Right lobe of liver (tissue), 6 donors: Measurements from ENCODE around the gene SYNE4. TPM values are rescaled to one million over a fixed set of nuclear protein-coding genes. Genes with fewer than 3 reads are reported as not detected.

Source experiments
- ATAC-seq, 4 donors: fragments of 200-7000 bp; cut with Tn5 transposase; one replicate each; pipeline ENCODE4 v1.9.1; 2020; ENCODE audit warnings: mild to moderate bottlenecking in 4 of 4, moderate library complexity in 4 of 4
- DNase-seq, 3 donors: peaks; one replicate each; pipeline ENCODE4 v3.0.0-alpha.2; 2020
- H3K27ac ChIP-seq, 3 donors: fragments of 200-600 bp; one replicate each; pipeline ENCODE4 v1.8.0; 2022
- H3K27me3 ChIP-seq, 2 donors: fragments of 200-600 bp; one replicate each; pipeline ENCODE4 v1.8.0; 2022
- H3K36me3 ChIP-seq, 4 donors: fragments of 200-600 bp; sonication (generic) in 1 of 4; one replicate each; pipeline versions ENCODE4 v1.5.1 to v1.8.0; 2017 to 2022; ENCODE audit warnings: control low read depth in 1 of 4
- H3K4me1 ChIP-seq, 4 donors: fragments of 200-600 bp; sonication (generic) in 1 of 4; one replicate each; pipeline versions ENCODE4 v1.5.1 to v1.8.0; 2017 to 2022; ENCODE audit warnings: control low read depth in 1 of 4
- H3K4me3 ChIP-seq, 3 donors: fragments of 200-600 bp; one replicate each; pipeline ENCODE4 v1.8.0; 2022
- H3K9me3 ChIP-seq, 4 donors: fragments of 200-600 bp; sonication (generic) in 1 of 4; one replicate each; pipeline versions ENCODE4 v1.5.1 to v1.8.0; 2017 to 2022; ENCODE audit warnings: control low read depth in 1 of 4
- POLR2A ChIP-seq: fragments of 450-650 bp; IDR thresholded peaks from one replicate; pipeline ENCODE4 v1.6.1; 2017; ENCODE audit warnings: antibody characterized with exemption, mild to moderate bottlenecking
- WGBS: methylation state at CpG from one replicate; pipeline ENCODE4 v1.1.6; 2018; ENCODE audit warnings: low coverage, low lambda C conversion rate; ENCODE audit not compliant: insufficient coverage; ENCODE audit errors: missing lambda C conversion rate; 5-methylcytosine and 5-hydroxymethylcytosine counted together
- intact Hi-C, 2 donors: fragments of 100-400 bp; cut with DNase I; formaldehyde crosslinking; loops; one replicate each; pipeline versions ENCODE4 v1.11.2 to v1.14.1; 2022
- small RNA-seq, 2 experiments: library from RNA; depleted of rRNA; stranded (forward); fragments of <200 nt; gene quantifications; one replicate each; pipeline ENCODE3, GENCODE V24; 2016
- total RNA-seq, 6 experiments: library from RNA; depleted of rRNA in 2 of 6; stranded (reverse); fragments of >200 nt in 2 of 6; fragmentation: NEBNext Ultra II Directional in 3 of 6; extraction: Animal tissue kit (Norgen Biotek cat#: 25700) in 3 of 6; gene quantifications; one replicate each; pipeline versions ENCODE4 v1.1.0 to v1.2.4, GENCODE V29; 2016 to 2023
- TF ChIP-seq, protein P1 (sequence below), 4 donors: fragments of 200-600 bp in 3 of 4; fragments of 450-650 bp in 1 of 4; IDR thresholded peaks; one replicate each; pipeline versions ENCODE4 v1.5.1 to v1.8.0; 2016 to 2022; ENCODE audit warnings: antibody characterized with exemption in 4 of 4, mild to moderate bottlenecking in 2 of 4
- donor health status: DM: no; HTN: yes; CAD: no.
- donor health status: DM: no; HTN: no; CAD: no.
- donor health status: DM: no; HTN: no; CAD: no.
- donor health status: DM: no; HTN: yes; CAD: no.
- donor health status: DM: no; HTN: yes; CAD: no.

Gene SYNE4
- total RNA-seq, 6 experiments from 2014 or later: 3.9 to 7.5 (median 7.0) TPM

DNA sequence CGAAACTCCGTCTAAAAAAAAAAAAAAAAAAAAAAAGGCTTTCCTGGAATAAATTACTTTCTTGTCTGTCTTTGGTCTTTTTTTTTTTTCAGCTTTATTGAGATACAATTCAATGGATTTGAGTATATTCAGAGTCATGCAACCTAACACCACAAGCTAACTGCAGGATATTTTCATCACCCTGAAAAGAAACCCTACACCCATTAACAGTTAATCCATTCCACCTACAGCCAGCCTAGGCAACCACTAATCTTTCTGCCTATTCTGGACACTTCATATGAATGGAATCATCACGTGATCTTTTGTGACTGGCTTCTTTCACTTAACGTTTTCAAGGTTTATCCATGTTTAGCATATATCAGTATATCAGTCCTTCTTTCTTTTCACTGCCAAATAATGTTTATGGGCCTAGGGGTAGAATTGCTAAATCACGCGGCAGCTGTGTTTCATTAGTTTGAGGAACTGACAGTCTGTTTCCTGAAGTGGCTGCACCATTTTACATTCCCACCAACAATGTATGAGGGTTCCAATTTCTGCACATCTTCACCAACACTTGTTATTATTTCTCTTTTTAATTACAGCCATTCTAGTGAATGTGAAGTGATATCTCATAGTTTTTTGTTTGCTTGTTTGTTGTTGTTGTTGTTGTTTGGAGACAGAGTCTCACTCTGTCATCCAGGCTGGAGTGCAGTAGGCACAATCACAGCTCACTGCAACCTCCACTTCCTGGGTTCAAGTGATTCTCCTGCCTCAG, 52.6 kb downstream of the SYNE4 start:
- Histone ChIP-seq H3K4me3 (no peak overlapping the region), H3K9me3 (no peaks in the 10 kb centered on the region), H3K4me1 (no peaks in the 10 kb centered on the region), H3K27ac (no peak overlapping the region), H3K27me3 (peaks cover 0 to 4% of the 10 kb centered on the region in 2 donors), H3K36me3 (no peaks in the 10 kb centered on the region)
- intact Hi-C loops: no loop called here
- DNase-seq (no peak), ATAC-seq (no peak)
- TF ChIP-seq POLR2A: no peak
- TF ChIP-seq, protein P1, sequence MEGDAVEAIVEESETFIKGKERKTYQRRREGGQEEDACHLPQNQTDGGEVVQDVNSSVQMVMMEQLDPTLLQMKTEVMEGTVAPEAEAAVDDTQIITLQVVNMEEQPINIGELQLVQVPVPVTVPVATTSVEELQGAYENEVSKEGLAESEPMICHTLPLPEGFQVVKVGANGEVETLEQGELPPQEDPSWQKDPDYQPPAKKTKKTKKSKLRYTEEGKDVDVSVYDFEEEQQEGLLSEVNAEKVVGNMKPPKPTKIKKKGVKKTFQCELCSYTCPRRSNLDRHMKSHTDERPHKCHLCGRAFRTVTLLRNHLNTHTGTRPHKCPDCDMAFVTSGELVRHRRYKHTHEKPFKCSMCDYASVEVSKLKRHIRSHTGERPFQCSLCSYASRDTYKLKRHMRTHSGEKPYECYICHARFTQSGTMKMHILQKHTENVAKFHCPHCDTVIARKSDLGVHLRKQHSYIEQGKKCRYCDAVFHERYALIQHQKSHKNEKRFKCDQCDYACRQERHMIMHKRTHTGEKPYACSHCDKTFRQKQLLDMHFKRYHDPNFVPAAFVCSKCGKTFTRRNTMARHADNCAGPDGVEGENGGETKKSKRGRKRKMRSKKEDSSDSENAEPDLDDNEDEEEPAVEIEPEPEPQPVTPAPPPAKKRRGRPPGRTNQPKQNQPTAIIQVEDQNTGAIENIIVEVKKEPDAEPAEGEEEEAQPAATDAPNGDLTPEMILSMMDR (IDR thresholded peaks at IDR 0.05): no peak
- WGBS: 55% methylated on average over 6 of the region's 6 CpGs

Small RNA genes lying within 50 kb of the gene (small RNA-seq; reads per million reads assigned to genes)
- gene AF038458.1: 0 reads per million in 2 experiments

Other genes with a start within 250 kb of the SYNE4 start
- gene ARHGAP33, start 233.2 kb downstream of the SYNE4 start, total RNA-seq: 1 to 10 TPM in 5 of 6 experiments, under 1 TPM in 1; 0.37 to 5.2 (median 3.1) TPM
- gene PRODH2, start 196.0 kb downstream of the SYNE4 start, total RNA-seq: 100 to 1,000 TPM in 4 of 6 experiments, 10 to 100 TPM in 2; 60.3 to 281 (median 134) TPM
- not detected for gene NPHS1, start 156.3 kb downstream of the SYNE4 start, total RNA-seq
- gene KIRREL2, start 151.9 kb downstream of the SYNE4 start, total RNA-seq: not detected
- 1 to 10 TPM in 1 of 6 experiments, under 1 TPM in 2, not detected in 3; 0.27 to 1.5 (median 0.37) TPM for gene APLP1, start 140.2 kb downstream of the SYNE4 start, total RNA-seq
- gene NFKBID, start 108.3 kb downstream of the SYNE4 start, total RNA-seq: 1 to 10 TPM; 1.0 to 2.6 (median 1.7) TPM
- 1 to 10 TPM in 5 of 6 experiments, not detected in 1; 1.7 to 4.2 (median 2.4) TPM for gene HCST, start 106.3 kb downstream of the SYNE4 start, total RNA-seq
- 10 to 100 TPM; 15.6 to 77.8 (median 29.7) TPM for gene TYROBP, start 100.5 kb downstream of the SYNE4 start, total RNA-seq
- gene LRFN3, start 72.4 kb downstream of the SYNE4 start, total RNA-seq: 1 to 10 TPM; 5.6 to 8.6 (median 7.0) TPM
- gene SDHAF1, start 13.6 kb downstream of the SYNE4 start, total RNA-seq: 10 to 100 TPM in 4 of 6 experiments, 1 to 10 TPM in 2; 8.4 to 41.9 (median 12.0) TPM
- gene ALKBH6, start 5.4 kb upstream of the SYNE4 start, total RNA-seq: 10 to 100 TPM in 5 of 6 experiments, 1 to 10 TPM in 1; 9.7 to 31.2 (median 11.5) TPM
- gene CLIP3, start 24.1 kb upstream of the SYNE4 start, total RNA-seq: 1 to 10 TPM in 2 of 6 experiments, under 1 TPM in 4; 0.55 to 1.6 (median 0.94) TPM
- gene THAP8, start 45.5 kb upstream of the SYNE4 start, total RNA-seq: 1 to 10 TPM; 2.5 to 9.0 (median 4.2) TPM
- 1 to 10 TPM in 2 of 6 experiments, under 1 TPM in 4; 0.20 to 1.6 (median 0.58) TPM for gene WDR62, start 46.1 kb upstream of the SYNE4 start, total RNA-seq
- not detected for gene OVOL3, start 102.3 kb upstream of the SYNE4 start, total RNA-seq
- 10 to 100 TPM; 27.3 to 34.4 (median 29.9) TPM for gene POLR2I, start 106.1 kb upstream of the SYNE4 start, total RNA-seq
- 10 to 100 TPM; 27.8 to 64.7 (median 36.4) TPM for gene TBCB, start 106.7 kb upstream of the SYNE4 start, total RNA-seq
- 100 to 1,000 TPM in 4 of 6 experiments, 10 to 100 TPM in 2; 93.0 to 252 (median 168) TPM for gene CAPNS1, start 131.3 kb upstream of the SYNE4 start, total RNA-seq
- gene COX7A1, start 143.6 kb upstream of the SYNE4 start, total RNA-seq: 1 to 10 TPM; 1.0 to 6.2 (median 3.8) TPM
- gene ZNF565, start 205.9 kb upstream of the SYNE4 start, total RNA-seq: 1 to 10 TPM in 5 of 6 experiments, under 1 TPM in 1; 0.37 to 3.6 (median 2.2) TPM
- gene ZNF146, start 206.3 kb upstream of the SYNE4 start, total RNA-seq: 10 to 100 TPM; 16.2 to 33.0 (median 27.0) TPM